GM12878 (cell line): ENCODE measurements around the gene RCAN2. TPM values are rescaled to one million over a fixed set of nuclear protein-coding genes. Genes with fewer than 3 reads are reported as not detected.

Experiments used
- ATAC-seq: fragments of 200-7000 bp; cut with Tn5 transposase; 3 replicates; pipeline ENCODE4 v1.9.1; 2020; ENCODE audit warnings: mild to moderate bottlenecking, moderate library complexity
- BruUV-seq: library from RNA; stranded (reverse); fragments of 400-500 nt; replicated peaks from 2 replicates; lab custom pipeline; 2021; lab: Mats Ljungman, UMichigan
- CTCF ChIA-PET: fragments of 300-600 bp; sonication (Branson Sonifier 250); formaldehyde crosslinking; extraction: SDS; loops from one replicate; lab custom pipeline; 2021; ENCODE audit warnings: inconsistent platforms; lab: Yijun Ruan, JAX
- POLR2A ChIA-PET: fragments of 350-600 bp; formaldehyde crosslinking; extraction: SDS; loops from one replicate; lab custom pipeline; 2021; ENCODE audit warnings: inconsistent platforms; lab: Charles Lee
- RAD21 ChIA-PET: fragments of 300-600 bp; sonication (Branson Sonifier 250); formaldehyde crosslinking; loops from one replicate; lab custom pipeline; 2023; ENCODE audit warnings: antibody characterized with exemption; ENCODE audit not compliant: unreplicated experiment; lab: Charles Lee
- SMC1A ChIA-PET: fragments of 300-600 bp; sonication (Branson Sonifier 250); formaldehyde crosslinking; loops from one replicate; lab custom pipeline; 2023; ENCODE audit not compliant: unreplicated experiment, uncharacterized antibody; lab: Charles Lee
- DNase-seq: peaks from one replicate; pipeline ENCODE4 v3.0.0-alpha.2; 2011; ENCODE audit warnings: low read depth, low spot score
- FAIRE-seq: peaks from 3 replicates; lab custom pipeline; 2011; peaks lifted over from hg19 to GRCh38; lab: Jason Lieb, UNC
- H2AFZ ChIP-seq: 2 replicates; pipeline ENCODE4 v1.6.0; 2011; ENCODE audit warnings: low read depth, low read length, control low read depth; ENCODE audit not compliant: control insufficient read depth
- H3K27ac ChIP-seq: 2 replicates; pipeline ENCODE4 v1.5.1; 2011; ENCODE audit warnings: control low read depth; ENCODE audit not compliant: control insufficient read depth, insufficient read depth
- H3K27me3 ChIP-seq, 2 experiments: replicated peaks in 1 of 2; 2 replicates each; pipeline versions ENCODE4 v1.6.0 to v1.6.1; 2011; ENCODE audit warnings: low read length in 1 of 2; ENCODE audit not compliant: control insufficient read depth in 2 of 2, insufficient read depth in 2 of 2
- H3K36me3 ChIP-seq, 2 experiments: 2 replicates each; pipeline ENCODE4 v1.5.1; 2011; ENCODE audit warnings: low read length in 1 of 2; ENCODE audit not compliant: control insufficient read depth in 2 of 2, insufficient read depth in 2 of 2
- H3K4me1 ChIP-seq: 2 replicates; pipeline ENCODE4 v1.6.1; 2011; ENCODE audit warnings: mild to moderate bottlenecking, low read length, moderate library complexity, mixed read lengths; ENCODE audit not compliant: control insufficient read depth, insufficient read depth
- H3K4me2 ChIP-seq: 2 replicates; pipeline ENCODE4 v1.6.0; 2011; ENCODE audit warnings: control low read depth; ENCODE audit not compliant: control insufficient read depth, insufficient read depth
- H3K4me3 ChIP-seq: fragments of 200-600 bp; sonication (generic); 2 replicates; pipeline ENCODE4 v1.5.1; 2016
- H3K79me2 ChIP-seq: 2 replicates; pipeline ENCODE4 v1.6.0; 2011; ENCODE audit warnings: low read length; ENCODE audit not compliant: control insufficient read depth, insufficient read depth
- H3K9ac ChIP-seq: 2 replicates; pipeline ENCODE4 v1.8.0; 2011; ENCODE audit warnings: low read length, control low read depth, mixed read lengths; ENCODE audit not compliant: control insufficient read depth, insufficient read depth
- H3K9me3 ChIP-seq: replicated peaks from 3 replicates; pipeline ENCODE4 v1.5.1; 2011; ENCODE audit warnings: mild to moderate bottlenecking, low read length; ENCODE audit not compliant: control insufficient read depth, insufficient read depth
- H4K20me1 ChIP-seq: 2 replicates; pipeline ENCODE4 v1.6.0; 2011; ENCODE audit not compliant: control insufficient read depth, insufficient read depth
- BACH1 ChIP-seq: fragments of 450-650 bp; IDR thresholded peaks from 2 replicates; pipeline ENCODE4 v1.6.1; 2017; ENCODE audit warnings: mild to moderate bottlenecking, borderline replicate concordance
- CTCF ChIP-seq, 3 experiments: IDR thresholded peaks in 2 of 3; conservative IDR thresholded peaks in 1 of 3; 2 replicates each; pipeline ENCODE4 v1.5.1; 2011; ENCODE audit warnings: low read depth in 3 of 3, low read length in 3 of 3, mild to moderate bottlenecking in 3 of 3, control low read depth in 2 of 3, moderate library complexity in 2 of 3, inconsistent platforms in 1 of 3, mixed read lengths in 1 of 3; ENCODE audit not compliant: control insufficient read depth in 2 of 3, insufficient read depth in 1 of 3; ENCODE audit errors: extremely low read depth in 1 of 3
- E2F4 ChIP-seq: IDR thresholded peaks from 2 replicates; pipeline ENCODE4 v1.6.1; 2012; ENCODE audit warnings: low read depth, low read length, improper control_type of control experiment
- LARP7 ChIP-seq: fragments of 450-650 bp; IDR thresholded peaks from 2 replicates; pipeline ENCODE4 v1.6.1; 2017; ENCODE audit warnings: mild to moderate bottlenecking
- MTA2 ChIP-seq: fragments of 450-650 bp; IDR thresholded peaks from 2 replicates; pipeline ENCODE4 v1.6.1; 2016; ENCODE audit warnings: low read depth, mild to moderate bottlenecking, moderate library complexity
- NFYB ChIP-seq: IDR thresholded peaks from 2 replicates; pipeline ENCODE4 v1.6.1; 2011; ENCODE audit warnings: low read depth, mild to moderate bottlenecking, low read length, improper control_type of control experiment, moderate library complexity; ENCODE audit not compliant: insufficient read depth
- PAX5 ChIP-seq: IDR thresholded peaks from 2 replicates; pipeline ENCODE4 v1.6.1; 2011; ENCODE audit warnings: low read depth, low read length, borderline replicate concordance
- POLR2A ChIP-seq: IDR thresholded peaks from 2 replicates; pipeline ENCODE4 v1.6.1; 2011; ENCODE audit warnings: low read depth, mild to moderate bottlenecking, low read length
- RAD21 ChIP-seq: IDR thresholded peaks from 2 replicates; pipeline ENCODE4 v1.6.1; 2011; ENCODE audit warnings: mild to moderate bottlenecking, low read depth, low read length, moderate library complexity; ENCODE audit not compliant: insufficient read depth
- SMC3 ChIP-seq: IDR thresholded peaks from 2 replicates; pipeline ENCODE4 v1.6.1; 2011; ENCODE audit warnings: low read length, improper control_type of control experiment, borderline replicate concordance
- SREBF2 ChIP-seq: IDR thresholded peaks from 2 replicates; pipeline ENCODE4 v1.6.1; 2012; ENCODE audit warnings: mild to moderate bottlenecking, low read length
- STAT1 ChIP-seq: fragments of 450-650 bp; conservative IDR thresholded peaks from 2 replicates; pipeline ENCODE4 v1.6.1; 2014; ENCODE audit warnings: antibody characterized with exemption, mild to moderate bottlenecking
- SUPT20H ChIP-seq: IDR thresholded peaks from 2 replicates; pipeline ENCODE4 v1.6.1; 2011; ENCODE audit warnings: low read depth, mild to moderate bottlenecking, low read length, moderate library complexity, borderline replicate concordance; ENCODE audit not compliant: control insufficient read depth
- TCF3 ChIP-seq: IDR thresholded peaks from 2 replicates; pipeline ENCODE4 v1.6.1; 2012; ENCODE audit warnings: low read depth, mild to moderate bottlenecking, low read length, borderline replicate concordance; ENCODE audit not compliant: insufficient read depth
- YY1 ChIP-seq: IDR thresholded peaks from 2 replicates; pipeline ENCODE4 v1.6.1; 2011; ENCODE audit warnings: low read depth, mild to moderate bottlenecking, low read length
- ZBTB40 ChIP-seq: fragments of 450-650 bp; IDR thresholded peaks from 2 replicates; pipeline ENCODE4 v1.6.1; 2016; ENCODE audit warnings: mild to moderate bottlenecking, moderate library complexity, borderline replicate concordance
- ZNF207 ChIP-seq: fragments of 450-650 bp; IDR thresholded peaks from 2 replicates; pipeline ENCODE4 v1.6.1; 2014; ENCODE audit warnings: antibody characterized with exemption, mild to moderate bottlenecking, borderline replicate concordance
- ZNF217 ChIP-seq: fragments of 450-650 bp; IDR thresholded peaks from 2 replicates; pipeline ENCODE4 v1.6.1; 2017; ENCODE audit warnings: antibody characterized with exemption, mild to moderate bottlenecking
- WGBS: methylation state at CpG from one replicate; pipeline ENCODE4 v1.1.6; 2016; ENCODE audit warnings: low lambda C conversion rate; ENCODE audit not compliant: insufficient replicate concordance, insufficient coverage; ENCODE audit errors: missing lambda C conversion rate; 5-methylcytosine and 5-hydroxymethylcytosine counted together
- in situ Hi-C: fragments of 300-500 bp; cut with MboI; formaldehyde crosslinking; loops from 9 replicates; pipeline ENCODE4 v1.14.3; 2018; ENCODE audit warnings: mixed read lengths
- intact Hi-C: fragments of 100-400 bp; cut with micrococcal nuclease; formaldehyde crosslinking; loops from one replicate; pipeline ENCODE4 v1.14.2; 2022; ENCODE audit not compliant: unreplicated experiment
- polyA plus RNA-seq, 11 experiments: library from polyadenylated mRNA; depleted of rRNA in 4 of 11; unstranded in 6 of 11; stranded (reverse) in 5 of 11; fragments of >200 nt; fragmentation: Nextera tagmentation in 4 of 11; fragmentation: Illumina TruSeq in 1 of 11; extraction: Ambion mirVana in 4 of 11; extraction: Trizol in 1 of 11; gene quantifications; 1 replicate in 1 of 11; 2 replicates in 10 of 11; pipeline versions ENCODE4 v1.2.1 to v1.2.3, GENCODE V29; 2011 to 2016; ENCODE audit warnings: inconsistent platforms in 2 of 11, missing spikeins in 2 of 11, low read depth in 1 of 11
- total RNA-seq, 4 experiments: library from RNA; depleted of rRNA in 3 of 4; stranded (reverse); fragments of >200 nt in 3 of 4; fragmentation: Illumina TruSeq in 1 of 4; extraction: Trizol in 1 of 4; gene quantifications; 2 replicates each; pipeline versions ENCODE4 v1.2.1 to v1.2.3, GENCODE V29; 2013 to 2021

Gene RCAN2
- total and polyA plus RNA-seq, 10 of the 15 experiments (the other 5 are each of a cell fraction or from before 2014, with no cell fraction given) = 0.06 TPM; not detected in 9

GRCh38 chr6:46419576-46420002, 71.7 kb downstream of the RCAN2 start:
- Histone ChIP-seq H3K27me3 (no peaks in the 10 kb centered on the region), H2AFZ (no peak overlapping the region), H3K27ac (no peak overlapping the region), H3K4me1 (no peaks in the 10 kb centered on the region), H3K36me3 (no peaks in the 10 kb centered on the region), H3K4me3 (no peak overlapping the region), H3K9me3 (no peaks in the 10 kb centered on the region), H4K20me1 (no peaks in the 10 kb centered on the region), H3K79me2 (no peaks in the 10 kb centered on the region), H3K4me2 (no peak overlapping the region), H3K9ac (no peak overlapping the region)
- WGBS = 0% methylated on average over 2 of the region's 2 CpGs
- ChIA-PET RAD21 (interaction anchor here (1.0 to 1.5 kb wide), 3 partner anchors 205 to 329 kb away, joined by 3 to 4 read pairs (median 3); no protein-coding TSS in a partner anchor), CTCF (interaction anchor here (0.7 to 4.0 kb wide), 5 partner anchors 12 to 314 kb away, joined by 3 to 30 read pairs (median 3); no protein-coding TSS in a partner anchor), POLR2A (no interaction called here), SMC1A (interaction anchor here (1.1 to 1.9 kb wide), 4 partner anchors 9 to 566 kb away, joined by 3 to 9 read pairs (median 5); no protein-coding TSS in a partner anchor)
- intact Hi-C loops (loop anchor here (1.0 to 10.0 kb wide), 4 partner anchors 207 to 627 kb away; no protein-coding TSS in a partner anchor), in situ Hi-C loops (loop anchor here (10.0 kb wide), 1 partner anchor 355 kb away; no protein-coding TSS in a partner anchor)
- no TSS peak for BruUV-seq
- no peak for FAIRE-seq
- peak; percentile 60 for ATAC-seq
- DNase-seq = peak; percentile 8
- TF ChIP-seq RAD21 (peak; percentile 88), NFYB (no peak), SREBF2 (no peak), LARP7 (no peak), ZNF207 (no peak), SMC3 (peak; percentile 80), BACH1 (no peak), POLR2A (no peak), TCF3 (no peak), SUPT20H (no peak), ZNF217 (no peak), MTA2 (no peak), STAT1 (no peak), ZBTB40 (no peak), PAX5 (no peak), CTCF (IDR thresholded peaks at IDR 0.05 in 2 of 3, conservative IDR thresholded peaks at IDR 0.05 in 1 of 3; ENCODE audit: control insufficient read depth in 2 of 3, extremely low read depth in 1 of 3, insufficient read depth in 1 of 3, low read depth in 3 of 3, low read length in 3 of 3) (peak; percentile 54 to 65 (median 59); a peak in 5 of 6 replicates), YY1 (peak; percentile 62; the same call in 1 of the 2 replicates), E2F4 (no peak)
